Hypothalamus (tissue), 51 donors: ENCODE data around the gene PPP1R14C.
"Not testable (repeated sequence)": the region's sequence is repeated elsewhere in the genome, so short reads cannot be mapped to it uniquely, and the experiment has no call there.

Experiments used
- DNase-seq, 51 donors: peaks; one replicate each; lab custom pipeline; 2025; lab: John Stamatoyannopoulos, UW

PPP1R14C gene

DNA sequence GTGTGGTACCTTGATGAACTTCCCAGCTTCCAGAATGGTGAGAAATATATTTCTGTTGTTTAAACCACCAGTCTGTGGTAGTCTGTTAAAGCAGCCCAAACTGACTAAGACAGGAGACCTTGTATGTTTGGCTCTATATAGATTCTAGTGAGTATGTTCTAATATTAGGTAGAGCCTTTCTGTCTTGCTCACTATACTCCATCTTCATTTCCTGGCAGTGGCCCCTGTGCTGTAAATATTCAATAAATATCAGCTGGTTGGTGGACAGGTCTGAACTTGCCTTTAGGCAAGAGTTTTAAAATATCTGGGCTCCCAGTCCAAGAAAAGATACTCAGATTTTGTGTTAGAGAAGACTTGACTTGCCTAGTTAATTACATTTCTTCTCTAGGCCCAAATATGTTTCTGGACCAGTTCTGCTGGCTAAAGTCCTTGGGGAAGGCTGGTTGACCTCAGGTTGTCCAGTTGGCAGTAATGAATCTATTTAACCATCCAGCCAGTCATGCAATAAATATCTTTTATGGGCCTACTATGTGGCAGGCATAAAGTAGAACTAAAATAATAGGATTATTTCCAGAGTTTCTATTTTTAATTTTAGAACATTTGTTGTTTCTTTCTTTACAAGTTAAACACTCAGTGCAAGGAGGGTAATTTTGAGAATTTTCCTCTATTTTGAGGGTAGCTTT, 22.3 kb downstream of the PPP1R14C start:
- DNase-seq = no peak

DNA sequence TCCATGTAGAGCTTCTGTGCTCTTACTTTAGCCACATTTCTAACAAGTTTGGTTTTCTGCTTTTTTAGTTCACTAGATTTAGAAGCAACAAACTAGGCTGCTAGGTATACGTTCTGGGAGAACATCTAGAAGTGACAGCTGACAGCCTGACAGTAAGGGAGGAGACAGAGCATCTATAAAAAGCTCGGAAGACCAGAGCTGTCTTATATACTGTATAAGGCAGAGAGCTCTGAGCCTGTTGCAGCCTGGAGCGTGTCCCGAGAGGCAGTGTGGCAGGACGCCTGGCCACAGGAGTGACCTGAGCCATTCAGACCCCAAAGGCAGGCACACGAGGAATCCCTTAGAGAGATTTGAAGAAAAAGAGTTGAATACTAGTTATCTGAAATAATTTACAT, 24.6 kb downstream of the PPP1R14C start:
- no peak for DNase-seq

DNA sequence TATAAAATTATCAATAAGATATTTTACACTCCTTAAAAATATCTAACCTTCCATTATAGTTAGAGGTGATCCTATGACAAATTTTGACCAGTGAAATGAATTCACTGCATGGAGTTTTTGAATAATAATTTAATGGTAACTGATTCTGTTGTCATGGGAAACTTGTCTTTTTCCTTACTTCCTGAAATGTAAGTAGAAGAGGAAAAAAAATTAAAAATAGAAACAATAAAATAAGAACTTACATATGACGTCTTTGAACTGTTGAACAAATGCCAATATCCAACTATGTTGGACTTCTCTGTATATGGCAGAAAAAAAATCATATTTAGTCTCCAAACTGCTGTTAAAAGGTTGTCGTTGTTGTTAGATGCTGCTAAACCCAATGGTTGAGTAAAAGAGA, 26.3 kb downstream of the PPP1R14C start:
- DNase-seq = no peak

DNA sequence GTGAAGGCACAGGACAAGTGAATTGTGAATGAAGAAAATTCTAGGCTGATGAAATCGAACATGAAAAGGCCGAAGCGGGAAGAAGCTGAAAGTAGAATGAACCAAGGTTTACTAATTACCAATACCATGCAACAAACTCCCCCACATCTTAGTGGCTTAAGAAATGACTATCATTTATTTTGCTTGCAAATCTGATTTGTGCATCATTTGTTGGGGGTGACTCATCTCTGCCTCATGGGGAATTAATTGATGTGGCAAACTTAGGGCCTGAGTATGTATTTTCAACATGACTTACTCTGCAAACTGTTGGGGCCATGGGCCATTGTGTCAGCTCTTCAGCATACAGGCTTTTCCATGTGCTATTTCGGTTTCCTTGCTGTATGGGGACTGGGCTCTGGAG, 26.8 kb downstream of the PPP1R14C start:
- DNase-seq = no peak

DNA sequence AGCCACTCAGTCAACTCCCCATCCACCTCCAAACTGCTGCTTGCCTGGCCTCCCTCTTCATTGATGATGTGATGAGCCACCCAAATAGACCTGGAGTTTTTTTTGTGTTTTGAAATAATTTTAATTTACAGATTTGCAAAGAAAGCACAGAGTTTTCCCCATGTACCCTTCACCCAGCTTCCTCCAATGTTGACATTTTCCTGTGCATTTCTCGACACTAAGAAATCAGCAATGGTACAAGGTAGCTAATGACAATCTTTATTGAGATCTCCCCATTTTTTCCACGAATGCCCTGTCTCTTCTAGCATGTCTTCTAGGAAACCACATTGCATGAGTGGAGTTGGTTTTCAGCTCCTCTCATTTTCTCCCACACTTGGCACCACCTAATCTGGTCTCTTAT, 30.1 kb downstream of the PPP1R14C start:
- no peak for DNase-seq

DNA sequence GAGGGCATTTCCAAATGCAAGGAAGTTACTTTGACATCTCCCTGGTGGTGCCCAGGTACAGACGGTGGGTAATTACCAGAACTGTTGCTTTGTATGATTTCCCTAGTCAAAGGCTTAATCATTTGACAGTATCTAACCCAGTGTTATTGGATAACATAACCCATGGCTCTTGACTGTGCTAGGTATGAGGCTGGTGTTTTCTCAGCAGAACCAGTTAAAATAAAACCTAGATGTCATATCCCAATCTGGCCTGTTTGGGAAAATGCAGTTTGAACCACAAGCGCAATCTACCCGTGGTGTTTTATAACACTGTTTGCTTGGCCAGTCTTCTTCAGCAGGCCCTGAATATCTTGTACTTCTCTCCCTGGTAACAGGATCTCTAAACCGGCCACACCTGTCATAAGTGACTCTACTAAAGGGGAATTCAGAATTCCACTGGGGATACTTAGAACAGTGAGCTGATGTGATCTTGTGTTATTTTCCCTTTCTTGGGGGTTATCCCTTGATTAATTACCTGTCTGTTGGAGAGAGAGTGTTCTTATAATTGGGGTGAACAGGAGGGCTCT, 32.8 kb downstream of the PPP1R14C start:
- no peak for DNase-seq

DNA sequence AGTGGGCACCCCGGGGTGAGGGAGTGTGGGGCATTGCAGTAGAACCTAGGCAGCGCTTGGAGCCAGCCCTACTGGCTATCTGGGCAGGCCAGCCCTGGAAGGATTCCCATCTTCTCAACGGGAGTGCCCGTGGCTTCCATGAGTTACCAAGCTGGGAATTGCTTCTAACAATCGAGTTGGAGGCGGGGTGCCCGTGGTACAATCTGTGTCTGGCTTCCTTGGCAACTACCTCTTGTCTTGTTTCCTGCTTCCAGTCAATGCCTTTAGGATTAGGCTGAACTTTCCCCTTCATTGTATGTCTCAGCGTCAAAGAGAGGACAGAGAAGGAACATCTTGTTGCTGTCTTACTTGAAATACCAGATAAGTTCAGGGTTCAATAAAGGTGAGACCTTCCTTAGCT, 33.3 kb downstream of the PPP1R14C start:
- peak in 1 of 51 donors; percentile 3 for DNase-seq

DNA sequence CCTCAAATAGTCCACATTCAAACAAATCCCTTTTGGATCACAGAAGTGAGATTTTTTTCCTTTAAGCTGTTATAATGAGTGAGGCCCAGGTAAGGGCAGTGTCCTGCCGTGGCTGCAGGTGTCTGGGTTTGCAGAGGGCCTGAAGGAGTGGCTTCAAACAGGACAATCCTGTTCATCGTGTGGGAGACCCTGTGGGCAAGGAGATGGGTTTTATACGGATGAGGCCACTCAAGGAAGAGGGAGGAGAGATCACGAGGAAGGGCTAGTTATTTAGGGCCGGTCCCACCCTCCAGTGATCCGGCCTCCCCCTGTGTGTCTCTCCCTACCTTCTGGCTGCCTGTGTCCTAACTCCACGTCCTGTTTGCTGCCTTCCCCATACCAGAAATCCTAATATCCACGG, 33.8 kb downstream of the PPP1R14C start:
- DNase-seq = no peak

DNA sequence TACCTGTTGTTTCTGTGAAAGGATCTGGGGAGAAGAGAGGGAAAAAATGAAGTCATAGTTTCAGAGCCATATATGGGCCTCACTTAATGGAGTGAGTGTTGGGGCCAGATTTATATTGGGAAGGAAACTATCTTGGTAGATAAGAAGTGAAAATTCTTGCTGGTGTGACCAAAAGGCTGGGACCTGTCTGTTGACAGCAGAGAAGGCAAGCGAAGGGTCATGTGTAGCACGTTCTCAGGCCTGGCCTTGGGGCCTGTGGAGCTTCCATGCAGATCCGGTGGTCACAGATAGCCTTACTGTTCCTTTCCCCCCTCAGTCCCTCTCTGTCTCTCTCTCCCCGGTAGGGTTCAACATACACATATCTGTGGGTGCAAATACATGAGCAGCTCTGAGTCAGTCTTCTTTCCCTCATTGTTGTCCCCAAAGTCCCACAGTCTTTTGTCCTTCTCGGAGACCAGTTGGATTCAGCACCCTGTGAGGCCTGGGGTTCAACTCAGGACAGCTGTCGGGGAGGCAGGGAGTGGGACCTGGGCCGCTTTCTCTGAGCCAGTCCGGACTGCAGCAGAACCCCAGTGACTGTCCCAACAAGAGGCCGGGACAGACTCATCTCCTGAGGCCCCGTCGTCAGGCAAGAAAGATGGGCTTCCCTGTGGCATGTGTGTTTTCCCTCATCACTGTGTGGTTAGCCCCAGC, 34.6 kb downstream of the PPP1R14C start:
- no peak for DNase-seq

DNA sequence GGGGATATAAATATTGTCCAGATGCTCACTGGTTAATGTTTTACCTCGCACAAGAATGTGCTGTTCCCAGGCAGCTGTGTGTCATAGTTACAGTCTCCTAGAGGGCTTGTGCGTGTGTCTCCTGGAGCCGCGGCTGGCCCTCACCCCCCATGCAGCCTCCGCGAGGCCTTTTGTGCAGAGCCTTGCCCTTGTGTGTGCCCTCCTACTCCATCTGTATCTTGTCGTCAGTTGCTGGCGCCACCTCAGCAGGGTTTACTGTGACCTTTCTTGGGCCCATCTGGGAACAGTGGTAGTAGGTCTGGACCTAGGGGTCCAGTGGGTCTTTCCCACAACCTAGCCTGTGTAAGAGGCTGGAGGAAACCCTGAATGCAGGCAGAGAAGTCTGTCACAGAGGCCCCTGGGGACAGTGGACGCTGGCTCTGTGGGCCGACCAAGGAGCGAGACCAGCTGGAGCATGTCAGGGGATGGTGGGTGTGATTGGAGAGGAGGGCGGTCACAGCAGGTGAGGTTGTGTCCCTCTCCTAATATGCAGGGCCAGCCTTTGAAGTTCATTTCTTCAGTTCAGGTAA, 35.2 kb downstream of the PPP1R14C start:
- no peak for DNase-seq

DNA sequence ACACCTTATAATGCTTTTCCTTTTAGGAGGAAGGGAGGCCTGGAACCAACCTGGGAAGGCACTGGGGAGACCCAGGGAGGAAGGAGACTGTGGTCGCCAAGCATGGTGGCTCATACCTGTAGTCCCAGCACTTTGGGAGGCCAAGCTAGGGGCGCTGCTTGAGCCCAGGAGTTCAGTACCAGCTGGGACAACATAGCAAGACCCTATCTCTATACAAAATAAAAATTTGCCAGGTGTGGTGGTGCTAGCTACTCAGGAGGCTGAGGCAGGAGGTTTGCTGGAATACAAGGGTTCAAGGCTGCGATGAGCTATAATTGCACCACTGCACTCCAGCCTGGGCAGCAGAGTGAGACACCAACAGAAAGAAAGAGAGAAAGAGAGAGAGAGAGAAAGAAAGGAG, 36.2 kb downstream of the PPP1R14C start:
- no peak for DNase-seq

DNA sequence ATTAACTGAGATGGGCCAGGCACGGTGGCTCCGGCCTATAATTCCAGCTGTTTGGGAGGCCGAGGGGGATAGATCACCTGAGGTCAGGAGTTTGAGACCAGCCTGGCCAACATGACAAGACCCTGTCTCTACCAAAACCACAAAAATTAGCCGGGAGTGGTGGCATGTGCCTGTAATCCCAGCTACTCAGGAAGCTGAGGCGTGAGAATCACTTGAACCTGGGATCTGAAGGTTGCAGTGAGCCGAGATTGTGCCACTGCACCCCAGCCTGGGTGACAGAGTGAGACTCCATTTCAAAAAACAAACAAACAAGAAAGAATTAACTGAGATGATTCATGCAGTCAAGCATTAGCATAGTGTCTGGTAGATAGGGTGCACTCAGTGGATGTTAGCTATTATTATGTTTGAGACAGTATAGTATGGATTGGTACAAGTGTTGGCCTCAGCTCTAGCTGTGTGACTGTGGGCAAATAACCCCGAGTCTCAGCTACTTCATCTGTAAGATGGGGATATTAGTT, 37.1 kb downstream of the PPP1R14C start:
- DNase-seq = not testable (repeated sequence)

DNA sequence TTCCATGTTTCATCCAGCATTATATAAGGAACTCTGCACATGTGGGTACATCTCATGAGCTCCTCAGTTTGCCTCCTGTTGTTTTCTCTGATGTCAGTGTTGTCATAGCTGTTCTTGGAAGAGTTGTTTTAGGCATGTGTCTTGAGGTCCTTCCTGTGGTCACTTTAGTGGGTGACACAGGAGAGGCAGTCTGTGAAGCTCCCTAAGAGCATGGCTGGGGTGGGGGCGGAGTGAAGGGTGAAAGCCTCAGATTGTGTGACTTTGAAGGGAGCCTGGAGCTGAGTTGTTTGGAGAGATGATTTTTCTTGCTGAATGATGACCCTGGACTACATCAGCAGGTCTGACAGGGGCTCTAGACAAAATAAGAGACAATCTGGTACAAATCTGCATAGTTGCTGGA, 37.7 kb downstream of the PPP1R14C start:
- no peak for DNase-seq

DNA sequence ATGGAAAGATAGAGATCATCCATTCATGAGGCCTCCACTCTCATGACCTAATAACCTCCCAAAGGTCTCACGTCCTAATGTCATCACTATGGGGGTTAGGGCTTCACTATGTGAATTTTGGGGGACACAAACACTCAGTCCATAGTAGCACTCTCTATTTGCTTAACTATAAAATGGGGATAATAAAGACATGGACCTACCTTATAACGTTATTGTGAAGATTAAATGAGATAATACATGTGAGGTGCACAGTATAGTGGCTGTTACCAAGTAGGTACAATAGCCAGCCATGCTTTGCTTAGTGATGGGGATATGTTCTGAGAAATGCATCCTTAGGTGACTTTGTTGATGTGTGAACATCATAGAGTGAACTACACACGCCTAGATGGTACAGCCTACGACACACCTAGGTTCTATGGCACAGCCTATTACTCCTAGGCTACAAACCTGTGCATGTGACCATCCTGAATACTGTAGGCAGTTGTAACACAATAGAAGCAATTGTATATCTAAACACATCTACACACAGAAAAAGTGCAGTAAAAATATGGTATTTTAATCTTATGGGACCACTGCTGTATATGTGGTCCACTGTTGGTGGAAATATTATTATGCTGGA, 39.7 kb downstream of the PPP1R14C start:
- DNase-seq = no peak

DNA sequence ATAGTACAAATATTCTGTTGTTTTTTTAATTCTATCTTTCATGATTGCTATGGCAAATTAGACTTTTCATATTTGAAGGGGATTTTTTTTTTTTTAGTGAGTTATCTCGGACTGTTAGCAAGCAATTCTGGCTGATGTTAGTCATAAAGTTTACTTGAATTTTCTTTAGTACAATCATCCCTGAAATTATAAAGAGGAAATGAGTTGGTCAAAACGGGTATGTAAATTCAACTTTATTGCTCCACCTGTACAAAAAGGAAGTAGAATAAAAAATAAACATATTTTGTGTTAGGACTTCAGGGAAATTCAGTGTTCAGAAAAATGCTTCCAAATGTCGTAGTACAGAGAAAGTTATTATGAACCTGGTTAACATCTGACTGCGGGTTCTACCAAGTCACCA, 40.3 kb downstream of the PPP1R14C start:
- no peak for DNase-seq

DNA sequence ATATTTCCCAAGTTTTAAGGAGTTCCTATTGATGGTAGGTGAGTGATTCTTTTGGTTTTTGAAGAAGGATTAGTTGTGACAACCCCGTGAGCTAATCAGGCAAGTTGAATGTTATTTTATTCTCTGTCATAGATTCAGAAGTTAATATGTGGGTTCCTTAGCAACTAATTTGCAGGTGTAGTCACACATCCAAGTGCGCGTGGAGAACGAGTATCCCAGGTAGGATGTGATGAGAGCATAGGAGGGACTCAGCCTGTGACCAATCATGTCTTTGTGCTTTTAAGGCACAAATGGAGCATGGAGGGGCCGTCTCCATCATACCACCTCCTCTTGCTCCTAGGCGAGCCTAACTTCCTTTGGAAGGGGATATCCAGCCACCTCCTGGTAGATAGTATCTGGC, 41.1 kb downstream of the PPP1R14C start:
- DNase-seq = no peak

DNA sequence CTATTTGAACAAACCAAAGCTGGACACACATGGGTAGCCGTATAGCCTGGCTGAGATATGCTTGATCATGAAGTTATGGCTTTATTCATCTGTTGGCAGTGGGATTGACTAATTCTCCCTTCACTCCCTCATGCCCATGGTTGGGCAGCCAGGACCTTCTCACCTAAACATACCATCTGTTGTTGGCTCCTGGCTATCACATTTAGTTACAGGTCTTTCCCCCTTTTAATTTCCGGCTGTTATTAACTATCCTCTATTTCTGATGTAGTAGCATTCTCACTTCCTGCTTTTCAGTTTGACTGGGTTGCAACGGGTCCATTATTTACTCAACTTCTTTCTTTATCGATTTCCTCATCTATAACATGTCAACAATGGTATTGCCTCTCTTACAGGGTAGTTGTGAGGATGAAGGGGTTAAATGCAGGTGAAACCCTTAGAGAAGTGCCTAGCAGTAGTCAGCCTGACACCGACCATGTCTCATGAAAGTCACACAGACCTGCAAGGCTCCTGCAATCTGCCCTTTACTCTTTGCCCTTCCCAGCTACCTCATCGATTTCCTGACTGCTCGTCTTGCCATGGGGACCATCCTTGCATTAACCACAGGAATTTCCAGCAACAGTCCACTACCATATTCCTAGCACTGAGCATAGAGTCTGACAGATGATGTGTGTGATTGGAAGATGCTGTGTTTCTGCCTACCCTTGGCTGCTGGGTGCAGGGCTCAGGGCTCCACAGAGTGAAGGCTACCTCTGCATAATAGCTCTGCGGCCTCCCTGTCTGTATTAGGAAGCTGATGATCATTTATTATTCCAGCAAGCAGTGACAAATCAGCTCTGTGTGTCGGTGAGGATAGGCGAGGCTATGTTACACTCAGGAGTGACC, 42.2 kb downstream of the PPP1R14C start:
- DNase-seq = no peak

DNA sequence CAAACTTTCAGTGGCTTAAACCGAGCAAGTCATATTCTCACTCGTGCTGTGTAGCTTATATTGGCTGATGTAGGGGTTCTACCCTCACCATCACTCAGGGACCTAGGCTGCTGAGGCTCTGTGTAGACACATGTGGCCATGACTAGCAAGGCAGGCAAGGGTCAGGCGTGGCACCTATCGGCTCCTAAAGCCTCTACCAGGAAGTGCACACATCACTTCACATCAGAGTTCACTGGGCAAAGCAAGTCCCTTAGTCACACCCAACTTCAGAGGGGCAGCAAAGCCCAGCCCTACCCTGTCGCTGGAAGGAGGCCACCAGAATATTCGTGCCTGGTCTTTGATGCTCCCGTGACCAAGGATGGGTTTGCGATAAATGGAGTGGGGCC, 42.9 kb downstream of the PPP1R14C start:
- DNase-seq = no peak

DNA sequence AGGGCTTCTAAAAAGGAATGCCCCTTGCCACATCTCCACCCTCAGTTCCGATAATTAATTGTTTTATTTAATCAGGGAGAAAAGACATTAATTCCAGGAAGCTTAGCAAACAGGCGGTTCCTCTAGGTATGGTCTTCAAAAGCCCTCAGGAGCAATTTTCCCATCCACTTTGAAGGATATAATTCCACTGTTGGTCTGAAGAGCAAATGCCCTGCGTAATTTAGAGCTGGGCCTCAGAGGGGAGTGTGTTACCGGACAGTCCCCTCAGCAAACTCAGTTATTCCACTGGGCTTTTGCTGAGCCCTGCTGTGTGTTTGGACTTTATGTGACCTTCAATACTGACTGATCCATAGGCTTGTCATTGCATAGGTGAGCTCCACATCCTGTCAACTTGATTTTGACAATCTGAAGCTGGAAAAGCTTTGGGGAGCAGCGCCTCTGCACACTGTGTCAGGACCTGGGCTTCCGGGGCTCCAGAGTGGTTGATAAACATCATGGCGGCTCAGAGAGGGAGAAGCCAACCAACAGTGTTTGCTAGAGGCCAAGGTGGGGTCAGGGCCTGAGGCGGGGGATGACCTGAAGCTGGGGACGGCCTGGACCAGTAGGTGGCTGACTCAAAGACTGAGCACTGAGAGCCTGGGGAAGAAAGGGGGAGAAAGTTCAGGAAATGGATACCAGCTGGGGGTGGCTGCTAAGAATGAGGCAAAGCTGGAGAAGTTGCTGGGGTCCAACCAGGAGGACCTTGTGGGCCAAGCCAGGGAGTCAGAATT, 43.5 kb downstream of the PPP1R14C start:
- no peak for DNase-seq

DNA sequence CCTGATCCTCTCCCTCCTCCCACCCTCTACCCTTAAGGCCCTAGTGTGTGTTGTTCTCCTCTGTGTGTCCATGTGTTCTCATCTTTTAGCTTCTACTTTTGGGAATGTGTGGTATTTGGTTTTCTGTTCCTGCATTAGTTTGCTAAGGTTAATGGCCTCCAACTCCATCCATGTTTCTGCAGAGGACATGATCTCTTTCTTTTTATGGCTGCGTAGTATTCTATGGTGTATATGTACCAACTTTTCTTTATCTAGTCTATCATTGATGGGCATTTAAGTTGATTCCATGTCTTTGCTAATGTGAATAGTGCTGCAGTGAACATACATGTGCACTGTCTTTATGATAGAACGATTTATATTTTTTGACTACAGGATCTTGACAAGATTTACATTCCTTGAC, 44.6 kb downstream of the PPP1R14C start:
- not testable (repeated sequence) for DNase-seq
